ENCODE data around the gene RELA. TPM values are rescaled to one million over a fixed set of nuclear protein-coding genes. Genes with fewer than 3 reads are reported as not detected.
A peak's percentile ranks its signal among the peaks of the same experiment; 100 is the strongest.

The RELA gene
- total and polyA plus RNA-seq, 2 of the 13 experiments (the other 11 are each of a cell fraction or from before 2014, with no cell fraction given) = 21.4 to 40.5 TPM

GRCh38 chr11:65616575-65617001 lies 46.1 kb downstream of the RELA start (continued):
- TF ChIP-seq MAFK (conservative IDR thresholded peaks at IDR 0.05 in 1 of 2, IDR thresholded peaks at IDR 0.05 in 1 of 2; ENCODE audit: low read length in 2 of 2) (no peak), MLX (CRISPR knock-in tag; IDR thresholded peaks at IDR 0.05) (0 out of 2 replicates have a peak, but pooled peaks have one; percentile 23), GTF3A (CRISPR knock-in tag; conservative IDR thresholded peaks at IDR 0.05) (no peak), TERF1 (CRISPR knock-in tag; IDR thresholded peaks at IDR 0.05) (no peak), MTF2 (CRISPR knock-in tag; IDR thresholded peaks at IDR 0.05; ENCODE audit: borderline replicate concordance) (no peak), BCL6 (CRISPR knock-in tag; IDR thresholded peaks at IDR 0.05) (peak; percentile 63), ZNF280B (CRISPR knock-in tag; IDR thresholded peaks at IDR 0.05; ENCODE audit: borderline replicate concordance) (no peak), CHD4 (IDR thresholded peaks at IDR 0.05; ENCODE audit: borderline replicate concordance, low read length) (no peak), ATF7-NPFF (CRISPR knock-in tag; IDR thresholded peaks at IDR 0.05; ENCODE audit: low read depth) (no peak), ZFP41 (CRISPR knock-in tag; IDR thresholded peaks at IDR 0.05; ENCODE audit: borderline replicate concordance) (no peak), YY1 (IDR thresholded peaks at IDR 0.05; ENCODE audit: insufficient read depth, insufficient replicate concordance, low read depth, low read length) (no peak), DPF2 (CRISPR knock-in tag; IDR thresholded peaks at IDR 0.05; ENCODE audit: borderline replicate concordance, low read depth) (no peak), CREB3 (CRISPR knock-in tag; IDR thresholded peaks at IDR 0.05) (no peak), KDM4B (CRISPR knock-in tag; IDR thresholded peaks at IDR 0.05) (peak; percentile 64; the same call in 1 of the 2 replicates), REPIN1 (CRISPR knock-in tag; IDR thresholded peaks at IDR 0.05; ENCODE audit: borderline replicate concordance, low read depth) (peak; percentile 75), ZBTB43 (CRISPR knock-in tag; conservative IDR thresholded peaks at IDR 0.05) (no peak), ZNF326 (CRISPR knock-in tag; IDR thresholded peaks at IDR 0.05; ENCODE audit: borderline replicate concordance) (no peak), ZNF891 (CRISPR knock-in tag; IDR thresholded peaks at IDR 0.05) (no peak), ZGPAT (CRISPR knock-in tag; IDR thresholded peaks at IDR 0.05) (peak; percentile 6; the same call in 1 of the 2 replicates)
- TF ChIP-seq, protein P1, sequence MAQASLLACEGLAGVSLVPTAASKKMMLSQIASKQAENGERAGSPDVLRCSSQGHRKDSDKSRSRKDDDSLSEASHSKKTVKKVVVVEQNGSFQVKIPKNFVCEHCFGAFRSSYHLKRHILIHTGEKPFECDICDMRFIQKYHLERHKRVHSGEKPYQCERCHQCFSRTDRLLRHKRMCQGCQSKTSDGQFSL (CRISPR knock-in tag; IDR thresholded peaks at IDR 0.05) = no peak
- TF ChIP-seq, protein P2, sequence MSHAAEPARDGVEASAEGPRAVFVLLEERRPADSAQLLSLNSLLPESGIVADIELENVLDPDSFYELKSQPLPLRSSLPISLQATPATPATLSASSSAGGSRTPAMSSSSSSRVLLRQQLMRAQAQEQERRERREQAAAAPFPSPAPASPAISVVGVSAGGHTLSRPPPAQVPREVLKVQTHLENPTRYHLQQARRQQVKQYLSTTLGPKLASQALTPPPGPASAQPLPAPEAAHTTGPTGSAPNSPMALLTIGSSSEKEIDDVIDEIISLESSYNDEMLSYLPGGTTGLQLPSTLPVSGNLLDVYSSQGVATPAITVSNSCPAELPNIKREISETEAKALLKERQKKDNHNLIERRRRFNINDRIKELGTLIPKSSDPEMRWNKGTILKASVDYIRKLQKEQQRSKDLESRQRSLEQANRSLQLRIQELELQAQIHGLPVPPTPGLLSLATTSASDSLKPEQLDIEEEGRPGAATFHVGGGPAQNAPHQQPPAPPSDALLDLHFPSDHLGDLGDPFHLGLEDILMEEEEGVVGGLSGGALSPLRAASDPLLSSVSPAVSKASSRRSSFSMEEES (CRISPR knock-in tag; IDR thresholded peaks at IDR 0.05) = no peak

Measured in HepG2 (cell line).